Esophagus squamous epithelium (tissue), 5 donors: ENCODE data around the gene ARRB1. TPM values are rescaled to one million over a fixed set of nuclear protein-coding genes. Genes with fewer than 3 reads are reported as not detected.

ENCODE experiments used
- DNase-seq: peaks from one replicate; lab custom pipeline; 2025; lab: John Stamatoyannopoulos, UW
- H3K27ac ChIP-seq, 4 donors: fragments of 200-600 bp; sonication (generic); one replicate each; pipeline ENCODE4 v1.5.1; 2016 to 2019; ENCODE audit warnings: mild to moderate bottlenecking in 1 of 4
- H3K27me3 ChIP-seq, 4 donors: fragments of 200-600 bp; sonication (generic); 1 replicate in 3 of 4; 2 replicates in 1 of 4; pipeline versions ENCODE4 v1.5.1 to v1.6.0; 2017 to 2021; ENCODE audit warnings: antibody characterized with exemption in 1 of 4
- H3K36me3 ChIP-seq, 3 donors: fragments of 200-600 bp; sonication (generic); one replicate each; pipeline ENCODE4 v1.5.1; 2016 to 2019
- H3K4me1 ChIP-seq, 3 donors: fragments of 200-600 bp; sonication (generic); one replicate each; pipeline ENCODE4 v1.5.1; 2017 to 2019
- H3K4me3 ChIP-seq, 4 donors: fragments of 200-600 bp; sonication (generic); 1 replicate in 3 of 4; 2 replicates in 1 of 4; pipeline ENCODE4 v1.5.1; 2016 to 2019; ENCODE audit warnings: mild to moderate bottlenecking in 2 of 4, moderate library complexity in 1 of 4
- H3K9me3 ChIP-seq, 3 donors: fragments of 200-600 bp; sonication (generic); one replicate each; pipeline ENCODE4 v1.5.1; 2016 to 2019
- POLR2A ChIP-seq, 4 donors: fragments of 450-650 bp; IDR thresholded peaks; one replicate each; pipeline ENCODE4 v1.6.1; 2017; ENCODE audit warnings: antibody characterized with exemption in 4 of 4, mild to moderate bottlenecking in 4 of 4, moderate library complexity in 3 of 4
- WGBS, 2 donors: methylation state at CpG; one replicate each; pipeline ENCODE4 v1.1.5; 2018; 5-methylcytosine and 5-hydroxymethylcytosine counted together
- intact Hi-C: fragments of 100-400 bp; cut with DNase I; formaldehyde crosslinking; loops from one replicate; pipeline ENCODE4 v1.15.0; 2022
- total RNA-seq, 4 donors: library from RNA; depleted of rRNA; stranded (reverse); fragments of >200 nt; gene quantifications; one replicate each; pipeline ENCODE4 v1.1.0, GENCODE V29; 2016
- TF ChIP-seq, protein P1 (sequence below), 6 experiments: fragments of 450-650 bp in 4 of 6; fragments of 200-600 bp in 2 of 6; sonication (generic) in 2 of 6; IDR thresholded peaks; one replicate each; pipeline ENCODE4 v1.5.1; 2016 to 2019; ENCODE audit warnings: antibody characterized with exemption in 6 of 6, mild to moderate bottlenecking in 4 of 6, moderate library complexity in 4 of 6
- donor health status: DM: yes; HTN: yes; CAD: no.

Gene ARRB1
- total RNA-seq, 4 donors from 2014 or later = 9.6 to 24.8 (median 17.8) TPM

DNA sequence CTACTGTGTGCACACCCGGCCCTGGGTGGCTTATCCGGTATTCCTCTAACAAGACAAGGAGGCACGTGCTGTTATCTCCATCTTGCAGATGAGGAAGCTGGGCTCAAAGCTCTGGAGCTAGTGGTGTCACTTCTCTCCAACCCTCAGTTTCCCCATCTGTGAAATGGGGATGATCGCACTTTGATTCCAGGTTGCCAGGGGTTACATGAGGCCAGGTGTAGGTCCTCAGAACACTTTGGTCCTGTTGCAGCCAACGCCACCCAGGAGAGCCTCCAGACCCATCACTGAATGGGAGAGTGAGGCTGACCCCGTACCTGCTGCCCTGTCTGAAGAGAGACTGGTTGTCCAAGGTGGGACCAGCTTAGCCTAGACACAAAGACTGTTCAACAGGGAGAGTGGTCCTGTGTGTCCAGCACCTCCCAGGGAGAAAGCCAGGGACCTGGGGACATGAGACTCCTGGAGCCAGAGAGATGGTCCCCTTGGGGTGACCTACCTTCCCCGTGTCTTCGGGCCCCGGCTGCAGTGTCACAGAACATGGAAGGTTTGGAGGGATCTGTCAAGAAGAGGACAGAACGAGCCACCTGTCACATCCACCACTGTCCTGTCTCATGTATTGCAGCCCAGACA is 69.9 kb downstream of the ARRB1 start:
- Histone ChIP-seq H3K36me3 (peaks cover 3 to 76% (median 7%) of the 10 kb centered on the region in 3 donors), H3K4me3 (no peak overlapping the region), H3K9me3 (no peaks in the 10 kb centered on the region), H3K27ac (no peak overlapping the region), H3K27me3 (no peaks in the 10 kb centered on the region), H3K4me1 (peaks cover 0 to 21% (median 11%) of the 10 kb centered on the region in 3 donors)
- 82 to 85% methylated on average over 4 to 6 of the region's 10 CpGs for WGBS, 2 donors
- intact Hi-C loops = loop anchor here (5.0 kb wide), 1 partner anchor 101 kb away; no protein-coding TSS in a partner anchor
- DNase-seq = no peak
- TF ChIP-seq POLR2A (IDR thresholded peaks at IDR 0.05) = no peak
- TF ChIP-seq, protein P1, sequence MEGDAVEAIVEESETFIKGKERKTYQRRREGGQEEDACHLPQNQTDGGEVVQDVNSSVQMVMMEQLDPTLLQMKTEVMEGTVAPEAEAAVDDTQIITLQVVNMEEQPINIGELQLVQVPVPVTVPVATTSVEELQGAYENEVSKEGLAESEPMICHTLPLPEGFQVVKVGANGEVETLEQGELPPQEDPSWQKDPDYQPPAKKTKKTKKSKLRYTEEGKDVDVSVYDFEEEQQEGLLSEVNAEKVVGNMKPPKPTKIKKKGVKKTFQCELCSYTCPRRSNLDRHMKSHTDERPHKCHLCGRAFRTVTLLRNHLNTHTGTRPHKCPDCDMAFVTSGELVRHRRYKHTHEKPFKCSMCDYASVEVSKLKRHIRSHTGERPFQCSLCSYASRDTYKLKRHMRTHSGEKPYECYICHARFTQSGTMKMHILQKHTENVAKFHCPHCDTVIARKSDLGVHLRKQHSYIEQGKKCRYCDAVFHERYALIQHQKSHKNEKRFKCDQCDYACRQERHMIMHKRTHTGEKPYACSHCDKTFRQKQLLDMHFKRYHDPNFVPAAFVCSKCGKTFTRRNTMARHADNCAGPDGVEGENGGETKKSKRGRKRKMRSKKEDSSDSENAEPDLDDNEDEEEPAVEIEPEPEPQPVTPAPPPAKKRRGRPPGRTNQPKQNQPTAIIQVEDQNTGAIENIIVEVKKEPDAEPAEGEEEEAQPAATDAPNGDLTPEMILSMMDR (IDR thresholded peaks at IDR 0.05) = no peak

DNA sequence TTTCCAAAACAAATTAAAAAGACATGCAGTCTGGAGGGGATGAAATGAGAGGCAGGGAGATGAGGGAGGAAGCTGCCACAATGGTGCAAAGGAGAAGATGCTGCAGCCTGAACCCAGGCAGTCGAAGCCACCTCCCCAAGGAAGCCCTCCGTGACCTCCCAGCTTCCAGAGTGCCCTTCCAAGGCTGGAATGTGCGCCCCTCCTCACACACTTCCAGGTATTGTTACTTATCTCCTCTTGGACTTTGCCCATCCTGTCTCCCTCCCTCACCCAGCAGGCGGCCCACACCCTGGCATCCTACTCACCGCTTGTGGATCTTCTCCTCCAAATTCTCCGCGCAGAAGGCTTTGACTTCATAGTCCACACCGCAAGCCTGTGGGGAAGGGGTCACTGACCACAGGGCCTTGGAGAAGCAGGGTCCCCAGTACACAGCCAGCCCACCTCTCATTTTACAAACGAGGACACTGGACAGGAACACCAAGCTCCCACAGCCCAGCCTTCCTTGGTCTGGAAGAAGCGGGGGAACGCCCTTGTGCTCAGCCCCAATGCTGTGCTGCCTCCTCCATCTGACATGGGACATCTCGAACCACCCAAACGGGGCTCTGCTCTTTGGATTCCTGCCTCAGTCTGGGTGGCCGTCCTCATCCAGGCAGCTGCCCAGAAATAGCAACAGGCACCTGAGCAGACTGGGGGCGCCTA is 70.5 kb downstream of the ARRB1 start:
- TF ChIP-seq, protein P1 (IDR thresholded peaks at IDR 0.05) = no peak
- no peak for TF ChIP-seq POLR2A (IDR thresholded peaks at IDR 0.05)
- DNase-seq = no peak
- WGBS, 2 donors = 64 to 67% methylated on average over 8 to 12 of the region's 15 CpGs
- H3K4me3 ChIP-seq = no peak overlapping the region
- H3K27ac ChIP-seq = peak overlapping the region in 2 of 4 donors; percentile 53 to 68
- H3K4me1 ChIP-seq = peaks cover 0 to 25% (median 11%) of the 10 kb centered on the region in 3 donors
- peaks cover 3 to 80% (median 7%) of the 10 kb centered on the region in 3 donors for H3K36me3 ChIP-seq
- H3K27me3 ChIP-seq = no peaks in the 10 kb centered on the region
- intact Hi-C loops = loop anchor here (5.0 kb wide), 1 partner anchor 101 kb away; no protein-coding TSS in a partner anchor
- H3K9me3 ChIP-seq = no peaks in the 10 kb centered on the region

DNA sequence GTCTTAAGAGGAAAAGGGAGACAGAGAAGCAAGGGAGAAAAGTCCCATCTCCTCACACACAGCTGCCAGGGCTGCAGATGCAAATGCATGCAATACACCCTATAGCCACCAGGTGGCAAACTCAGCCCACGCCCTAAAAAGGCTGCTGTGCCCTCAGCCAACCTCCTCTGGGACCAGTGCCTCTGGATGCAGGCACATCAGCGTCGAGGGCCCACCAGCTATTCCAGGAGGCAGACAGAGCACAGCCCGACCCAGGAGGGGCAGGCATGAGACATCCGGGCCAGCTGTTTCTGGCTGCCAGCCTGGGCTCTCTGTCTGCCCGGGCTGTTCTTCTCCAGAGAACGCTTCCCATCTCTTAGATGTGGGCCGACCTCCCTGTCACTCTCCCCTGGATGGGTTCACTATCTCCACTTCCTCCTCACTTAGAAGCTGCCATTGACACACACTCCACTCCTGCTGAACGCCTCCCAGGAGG is 71.2 kb downstream of the ARRB1 start:
- H3K27ac ChIP-seq = peak overlapping the region in 2 of 4 donors; percentile 53 to 68
- no peak for DNase-seq
- 0 to 20% methylated on average over 1 to 3 of the region's 9 CpGs for WGBS, 2 donors
- intact Hi-C loops = loop anchor here (5.0 kb wide), 1 partner anchor 102 kb away; no protein-coding TSS in a partner anchor
- H3K27me3 ChIP-seq = no peaks in the 10 kb centered on the region
- TF ChIP-seq POLR2A (IDR thresholded peaks at IDR 0.05) = no peak
- TF ChIP-seq, protein P1 (IDR thresholded peaks at IDR 0.05) = peak; percentile 94 to 99 (median 98)
- no peaks in the 10 kb centered on the region for H3K9me3 ChIP-seq
- peaks cover 0 to 31% (median 11%) of the 10 kb centered on the region in 3 donors for H3K4me1 ChIP-seq
- peaks cover 3 to 78% (median 7%) of the 10 kb centered on the region in 3 donors for H3K36me3 ChIP-seq
- H3K4me3 ChIP-seq = no peak overlapping the region

GRCh38 chr11:75279273-75279672 is 72.2 kb downstream of the ARRB1 start:
- H3K27ac ChIP-seq = peak overlapping the region in 1 of 4 donors; percentile 53
- no peak for DNase-seq
- H3K27me3 ChIP-seq = no peaks in the 10 kb centered on the region
- peaks cover 3 to 71% (median 7%) of the 10 kb centered on the region in 3 donors for H3K36me3 ChIP-seq
- intact Hi-C loops = loop anchor here (10.0 kb wide), 1 partner anchor 256 kb away; no protein-coding TSS in a partner anchor
- no peak for TF ChIP-seq POLR2A (IDR thresholded peaks at IDR 0.05)
- TF ChIP-seq, protein P1 (IDR thresholded peaks at IDR 0.05) = no peak
- no peaks in the 10 kb centered on the region for H3K9me3 ChIP-seq
- peaks cover 0 to 32% (median 11%) of the 10 kb centered on the region in 3 donors for H3K4me1 ChIP-seq
- WGBS, 2 donors = 83% methylated on average over 5 of the region's 5 CpGs
- no peak overlapping the region for H3K4me3 ChIP-seq
